ENCODE data around the gene SMG9.

The SMG9 gene

GRCh38 chr19:43725468-43725867 lies 29.3 kb downstream of the SMG9 start:
- Histone ChIP-seq H3K4me3 (ENCODE audit: low read length) (no peak overlapping the region), H3K27me3 (ENCODE audit: control insufficient read depth, insufficient read depth, low read length) (no peaks in the 10 kb centered on the region), H3K27ac (ENCODE audit: low read depth, low read length) (no peak overlapping the region), H3K36me3 (ENCODE audit: control insufficient read depth, insufficient read depth, low read length) (peaks cover 8% of the 10 kb centered on the region), H3K4me1 (ENCODE audit: control insufficient read depth, insufficient read depth, low read length) (no peaks in the 10 kb centered on the region), H3K9ac (ENCODE audit: low read length) (no peak overlapping the region)

DNA sequence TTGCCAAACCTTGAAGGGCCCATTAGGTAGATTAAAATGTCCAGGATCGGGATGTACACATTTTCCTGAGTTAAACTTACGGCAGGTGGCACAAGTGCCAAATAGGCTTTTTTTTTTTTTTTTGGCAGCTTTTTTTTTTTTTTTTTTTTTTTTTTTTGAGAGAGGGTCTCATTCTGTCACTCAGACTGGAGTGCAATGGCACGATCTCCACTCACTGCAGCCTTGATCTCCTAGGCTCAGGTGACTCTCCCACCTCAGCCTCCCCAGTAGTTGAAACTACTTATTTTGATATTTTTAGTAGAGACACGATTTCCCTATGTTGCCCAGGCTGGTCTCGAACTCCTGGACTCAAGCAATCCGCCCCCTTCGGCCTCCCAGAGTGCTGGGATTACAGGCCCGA lies 29.9 kb downstream of the SMG9 start:
- no peak overlapping the region for H3K4me3 ChIP-seq (ENCODE audit: low read length)
- H3K27me3 ChIP-seq (ENCODE audit: control insufficient read depth, insufficient read depth, low read length) = no peaks in the 10 kb centered on the region
- no peak overlapping the region for H3K9ac ChIP-seq (ENCODE audit: low read length)
- no peaks in the 10 kb centered on the region for H3K4me1 ChIP-seq (ENCODE audit: control insufficient read depth, insufficient read depth, low read length)
- no peak overlapping the region for H3K27ac ChIP-seq (ENCODE audit: low read depth, low read length)
- peaks cover 8% of the 10 kb centered on the region for H3K36me3 ChIP-seq (ENCODE audit: control insufficient read depth, insufficient read depth, low read length)

DNA sequence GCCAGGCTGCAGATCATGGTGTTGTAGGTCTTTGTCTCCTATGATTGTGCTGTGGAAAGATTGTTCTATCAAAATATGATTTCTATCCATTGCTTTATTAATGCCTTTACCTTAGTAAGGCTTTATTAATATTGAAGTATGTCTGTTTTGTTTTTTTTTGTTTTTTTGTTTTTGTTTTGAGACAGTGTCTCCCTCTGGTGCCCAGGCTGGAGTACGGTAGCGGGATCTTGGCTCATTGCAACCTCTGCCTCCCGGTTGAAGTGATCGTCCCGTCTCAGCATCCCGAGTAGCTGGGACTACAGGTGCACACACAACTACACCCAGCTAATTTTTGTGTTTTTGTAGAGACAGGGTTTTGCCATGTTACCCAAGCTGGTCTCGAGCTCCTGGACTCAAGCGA lies 31.2 kb downstream of the SMG9 start:
- Histone ChIP-seq H3K36me3 (ENCODE audit: control insufficient read depth, insufficient read depth, low read length) (peaks cover under 1% of the 10 kb centered on the region), H3K27me3 (ENCODE audit: control insufficient read depth, insufficient read depth, low read length) (no peaks in the 10 kb centered on the region), H3K4me3 (ENCODE audit: low read length) (no peak overlapping the region), H3K27ac (ENCODE audit: low read depth, low read length) (no peak overlapping the region), H3K4me1 (ENCODE audit: control insufficient read depth, insufficient read depth, low read length) (no peaks in the 10 kb centered on the region), H3K9ac (ENCODE audit: low read length) (no peak overlapping the region)

GRCh38 chr19:43721469-43722048 lies 33.2 kb downstream of the SMG9 start:
- Histone ChIP-seq H3K9ac (ENCODE audit: low read length) (no peak overlapping the region), H3K27ac (ENCODE audit: low read depth, low read length) (no peak overlapping the region), H3K36me3 (ENCODE audit: control insufficient read depth, insufficient read depth, low read length) (no peaks in the 10 kb centered on the region), H3K4me3 (ENCODE audit: low read length) (no peak overlapping the region), H3K4me1 (ENCODE audit: control insufficient read depth, insufficient read depth, low read length) (no peaks in the 10 kb centered on the region), H3K27me3 (ENCODE audit: control insufficient read depth, insufficient read depth, low read length) (no peaks in the 10 kb centered on the region)

GRCh38 chr19:43720936-43721335 lies 33.8 kb downstream of the SMG9 start:
- Histone ChIP-seq H3K36me3 (ENCODE audit: control insufficient read depth, insufficient read depth, low read length) (no peaks in the 10 kb centered on the region), H3K4me3 (ENCODE audit: low read length) (no peak overlapping the region), H3K9ac (ENCODE audit: low read length) (no peak overlapping the region), H3K27me3 (ENCODE audit: control insufficient read depth, insufficient read depth, low read length) (no peaks in the 10 kb centered on the region), H3K27ac (ENCODE audit: low read depth, low read length) (no peak overlapping the region), H3K4me1 (ENCODE audit: control insufficient read depth, insufficient read depth, low read length) (no peaks in the 10 kb centered on the region)

DNA sequence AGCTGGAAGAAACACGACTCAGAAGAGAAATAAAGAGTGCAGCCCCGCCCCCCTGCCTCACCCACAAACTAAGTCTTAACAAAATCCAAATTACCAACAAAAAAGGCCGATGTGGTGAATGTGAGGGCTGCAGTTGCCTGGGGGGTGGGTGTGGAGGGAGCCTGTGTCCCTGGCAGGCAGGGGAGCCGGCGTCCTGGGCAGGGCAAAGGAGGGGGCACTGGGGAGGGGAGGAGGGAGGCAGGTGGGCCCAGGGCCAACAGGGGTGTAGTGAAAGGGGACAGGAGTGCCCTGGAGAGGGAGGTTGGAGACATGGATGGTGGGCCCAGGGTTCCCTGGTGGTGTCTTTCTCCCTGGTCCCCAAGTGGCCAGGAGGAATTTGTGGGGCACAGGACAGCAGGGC lies 34.8 kb downstream of the SMG9 start:
- Histone ChIP-seq H3K4me3 (ENCODE audit: low read length) (no peak overlapping the region), H3K9ac (ENCODE audit: low read length) (no peak overlapping the region), H3K27me3 (ENCODE audit: control insufficient read depth, insufficient read depth, low read length) (no peaks in the 10 kb centered on the region), H3K27ac (ENCODE audit: low read depth, low read length) (no peak overlapping the region), H3K4me1 (ENCODE audit: control insufficient read depth, insufficient read depth, low read length) (no peaks in the 10 kb centered on the region), H3K36me3 (ENCODE audit: control insufficient read depth, insufficient read depth, low read length) (no peaks in the 10 kb centered on the region)

DNA sequence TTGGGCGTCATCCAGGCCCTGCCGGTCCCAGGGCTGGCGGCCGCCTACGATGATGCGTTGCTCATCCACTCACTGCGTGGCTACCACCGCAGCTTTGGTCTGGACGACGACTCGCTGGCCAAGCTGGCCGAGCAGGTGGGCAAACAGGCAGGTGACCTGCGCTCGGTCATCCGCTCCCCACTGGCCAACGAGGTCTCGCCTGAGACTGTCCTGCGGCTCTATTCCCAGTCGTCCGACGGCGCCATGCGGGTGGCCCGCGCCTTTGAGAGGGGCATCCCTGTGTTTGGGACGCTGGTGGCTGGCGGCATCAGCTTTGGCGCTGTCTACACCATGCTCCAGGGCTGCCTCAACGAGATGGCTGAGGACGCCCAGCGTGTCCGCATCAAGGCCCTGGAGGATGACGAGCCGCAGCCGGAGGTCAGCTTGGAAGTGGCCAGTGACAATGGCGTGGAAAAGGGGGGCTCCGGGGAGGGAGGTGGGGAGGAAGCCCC lies 35.3 kb downstream of the SMG9 start:
- Histone ChIP-seq H3K27me3 (ENCODE audit: control insufficient read depth, insufficient read depth, low read length) (no peaks in the 10 kb centered on the region), H3K4me1 (ENCODE audit: control insufficient read depth, insufficient read depth, low read length) (no peaks in the 10 kb centered on the region), H3K27ac (ENCODE audit: low read depth, low read length) (no peak overlapping the region), H3K36me3 (ENCODE audit: control insufficient read depth, insufficient read depth, low read length) (no peaks in the 10 kb centered on the region), H3K4me3 (ENCODE audit: low read length) (no peak overlapping the region), H3K9ac (ENCODE audit: low read length) (no peak overlapping the region)

DNA sequence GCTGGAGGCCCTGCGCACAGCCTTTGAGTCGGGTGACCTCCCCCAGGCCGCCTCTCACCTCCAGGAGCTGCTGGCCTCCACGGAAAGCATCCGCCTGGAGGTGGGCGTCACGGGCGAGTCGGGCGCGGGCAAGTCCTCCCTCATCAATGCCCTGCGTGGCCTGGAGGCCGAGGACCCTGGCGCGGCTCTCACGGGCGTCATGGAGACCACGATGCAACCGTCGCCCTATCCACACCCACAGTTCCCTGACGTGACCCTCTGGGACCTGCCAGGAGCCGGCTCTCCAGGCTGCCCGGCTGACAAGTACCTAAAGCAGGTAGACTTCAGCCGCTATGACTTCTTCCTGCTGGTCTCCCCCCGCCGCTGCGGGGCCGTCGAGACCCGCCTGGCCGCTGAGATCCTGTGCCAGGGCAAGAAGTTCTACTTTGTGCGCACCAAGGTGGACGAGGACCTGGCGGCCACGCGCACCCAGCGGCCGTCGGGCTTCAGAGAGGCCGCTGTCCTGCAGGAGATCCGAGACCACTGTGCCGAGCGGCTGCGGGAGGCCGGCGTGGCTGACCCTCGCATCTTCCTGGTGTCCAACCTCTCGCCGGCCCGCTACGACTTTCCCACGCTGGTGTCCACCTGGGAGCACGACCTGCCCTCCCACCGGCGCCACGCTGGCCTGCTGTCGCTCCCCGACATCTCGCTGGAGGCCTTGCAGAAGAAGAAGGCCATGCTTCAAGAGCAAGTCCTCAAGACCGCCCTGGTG lies 36.0 kb downstream of the SMG9 start:
- H3K36me3 ChIP-seq (ENCODE audit: control insufficient read depth, insufficient read depth, low read length) = no peaks in the 10 kb centered on the region
- H3K27me3 ChIP-seq (ENCODE audit: control insufficient read depth, insufficient read depth, low read length) = no peaks in the 10 kb centered on the region
- no peaks in the 10 kb centered on the region for H3K4me1 ChIP-seq (ENCODE audit: control insufficient read depth, insufficient read depth, low read length)
- no peak overlapping the region for H3K4me3 ChIP-seq (ENCODE audit: low read length)
- H3K9ac ChIP-seq (ENCODE audit: low read length) = no peak overlapping the region
- no peak overlapping the region for H3K27ac ChIP-seq (ENCODE audit: low read depth, low read length)

DNA sequence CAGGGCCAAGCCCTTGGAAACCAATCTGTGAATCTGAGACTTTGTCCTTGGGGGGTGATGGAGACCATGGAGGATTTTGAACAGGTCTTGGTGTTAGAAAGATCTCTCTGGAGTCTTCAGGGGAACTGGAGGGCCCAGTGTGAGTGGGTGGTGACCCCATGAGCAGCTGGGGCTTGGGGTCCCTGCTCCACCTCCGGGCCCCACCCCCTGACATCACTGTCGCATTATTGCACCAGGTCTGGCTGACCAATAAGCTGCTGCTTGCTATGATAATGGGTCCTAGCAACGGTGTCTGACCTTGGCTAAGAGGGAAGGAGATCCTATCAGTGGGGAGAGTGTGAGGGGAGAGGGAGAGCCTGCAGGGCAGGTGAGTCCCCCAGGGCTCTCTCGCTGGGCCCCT lies 39.0 kb downstream of the SMG9 start, which contains the start of gene IRGC:
TSS of gene IRGC (plus strand) at position 301 of the 400 bp plus-strand sequence. CDS start 2,483 bp downstream, outside the sequence.
- H3K9ac ChIP-seq (ENCODE audit: low read length) = no peak within 1 kb of the TSS
- no peaks in the 10 kb centered on the region for H3K36me3 ChIP-seq (ENCODE audit: control insufficient read depth, insufficient read depth, low read length)
- no peak within 1 kb of the TSS for H3K4me3 ChIP-seq (ENCODE audit: low read length)
- no peaks in the 10 kb centered on the region for H3K27me3 ChIP-seq (ENCODE audit: control insufficient read depth, insufficient read depth, low read length)
- H3K4me1 ChIP-seq (ENCODE audit: control insufficient read depth, insufficient read depth, low read length) = no peaks in the 10 kb centered on the region
- H3K27ac ChIP-seq (ENCODE audit: low read depth, low read length) = no peak within 1 kb of the TSS

DNA sequence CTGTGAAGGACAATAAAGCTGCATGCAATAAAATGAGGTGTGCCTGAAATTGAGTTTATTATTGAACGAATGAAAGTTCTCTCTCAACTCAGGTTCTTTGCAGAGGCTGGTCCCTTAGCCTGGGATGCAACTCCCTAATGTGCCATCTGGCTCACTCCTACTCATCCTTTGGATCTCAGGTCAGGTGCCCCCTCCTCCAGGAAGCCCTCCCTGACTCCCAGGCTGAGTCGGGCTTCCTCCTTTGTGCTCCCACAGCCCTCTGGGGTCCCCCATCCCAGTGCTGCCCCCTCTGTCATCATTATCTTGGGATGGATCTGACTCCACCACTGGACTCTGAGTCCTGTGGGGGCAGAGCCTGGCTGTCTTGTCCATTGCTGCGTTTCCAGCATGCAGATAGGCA lies 41.6 kb downstream of the SMG9 start:
- no peaks in the 10 kb centered on the region for H3K36me3 ChIP-seq (ENCODE audit: control insufficient read depth, insufficient read depth, low read length)
- no peak overlapping the region for H3K9ac ChIP-seq (ENCODE audit: low read length)
- no peak overlapping the region for H3K4me3 ChIP-seq (ENCODE audit: low read length)
- no peaks in the 10 kb centered on the region for H3K27me3 ChIP-seq (ENCODE audit: control insufficient read depth, insufficient read depth, low read length)
- H3K27ac ChIP-seq (ENCODE audit: low read depth, low read length) = no peak overlapping the region
- H3K4me1 ChIP-seq (ENCODE audit: control insufficient read depth, insufficient read depth, low read length) = no peaks in the 10 kb centered on the region

DNA sequence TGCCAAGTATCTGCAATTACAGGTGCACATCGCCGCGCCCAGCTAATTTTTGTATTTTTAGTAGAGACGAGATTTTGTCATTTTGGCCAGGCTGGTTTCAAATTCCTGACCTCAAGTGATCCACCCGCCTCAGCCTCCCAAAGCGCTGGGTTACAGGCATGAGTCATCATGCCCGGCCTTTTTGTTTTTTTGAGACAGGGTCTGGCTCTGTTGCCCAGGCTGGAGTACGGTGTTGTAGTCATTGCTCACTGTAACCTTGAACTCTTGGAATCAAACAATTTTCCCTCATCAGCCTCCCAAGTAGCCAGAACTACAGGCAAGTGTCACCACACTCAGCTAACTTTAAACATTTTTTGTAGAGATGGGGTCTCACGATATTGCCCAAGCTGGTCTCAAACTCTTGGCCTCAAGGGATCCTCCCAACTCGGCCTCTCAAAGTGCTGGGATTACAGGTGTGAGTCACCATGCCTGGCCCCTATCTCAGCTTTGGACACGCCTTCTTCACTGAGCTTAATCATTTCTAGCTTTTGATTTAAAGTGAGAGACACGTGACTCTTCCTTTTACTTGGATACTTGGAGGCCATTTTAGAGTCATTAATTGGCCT lies 42.9 kb downstream of the SMG9 start:
- Histone ChIP-seq H3K36me3 (ENCODE audit: control insufficient read depth, insufficient read depth, low read length) (no peaks in the 10 kb centered on the region), H3K27ac (ENCODE audit: low read depth, low read length) (no peak overlapping the region), H3K9ac (ENCODE audit: low read length) (no peak overlapping the region), H3K4me1 (ENCODE audit: control insufficient read depth, insufficient read depth, low read length) (no peaks in the 10 kb centered on the region), H3K4me3 (ENCODE audit: low read length) (no peak overlapping the region), H3K27me3 (ENCODE audit: control insufficient read depth, insufficient read depth, low read length) (no peaks in the 10 kb centered on the region)

GRCh38 chr19:43708716-43709115 lies 46.0 kb downstream of the SMG9 start:
- Histone ChIP-seq H3K27ac (ENCODE audit: low read depth, low read length) (no peak overlapping the region), H3K4me1 (ENCODE audit: control insufficient read depth, insufficient read depth, low read length) (no peaks in the 10 kb centered on the region), H3K9ac (ENCODE audit: low read length) (no peak overlapping the region), H3K27me3 (ENCODE audit: control insufficient read depth, insufficient read depth, low read length) (no peaks in the 10 kb centered on the region), H3K4me3 (ENCODE audit: low read length) (no peak overlapping the region), H3K36me3 (ENCODE audit: control insufficient read depth, insufficient read depth, low read length) (no peaks in the 10 kb centered on the region)
